K562 (cell line): ENCODE results near the gene AHI1.

Experiments
- EZH2 ChIP-seq: IDR thresholded peaks from 2 replicates; pipeline ENCODE4 v1.6.1; 2012; ENCODE audit warnings: low read depth, mild to moderate bottlenecking, inconsistent platforms, low read length, borderline replicate concordance
- TF ChIP-seq, protein P1 (sequence below): fragments of 200-800 bp; sonication (Bioruptor generic); IDR thresholded peaks from 2 replicates; pipeline ENCODE4 v1.6.1; 2016; ENCODE audit warnings: missing genetic modification characterization, missing compliant biosample characterization
- TF ChIP-seq, protein P2 (sequence below), 3 experiments: fragments of 200-800 bp in 1 of 3; fragments of 250-450 bp in 1 of 3; fragments of 450-650 bp in 1 of 3; sonication (Bioruptor Pico) in 1 of 3; sonication (Bioruptor generic) in 1 of 3; formaldehyde crosslinking in 1 of 3; IDR thresholded peaks; 2 replicates each; pipeline versions ENCODE4 v1.6.1 to v1.8.0; 2016 to 2022; ENCODE audit warnings: mild to moderate bottlenecking in 2 of 3, missing genetic modification characterization in 2 of 3, missing compliant biosample characterization in 1 of 3, moderate library complexity in 1 of 3
- TF ChIP-seq, protein P3 (sequence below): sonication (generic); formaldehyde crosslinking; IDR thresholded peaks from 2 replicates; pipeline ENCODE4 v1.8.1; 2022; ENCODE audit warnings: missing genetic modification reagents

DNA sequence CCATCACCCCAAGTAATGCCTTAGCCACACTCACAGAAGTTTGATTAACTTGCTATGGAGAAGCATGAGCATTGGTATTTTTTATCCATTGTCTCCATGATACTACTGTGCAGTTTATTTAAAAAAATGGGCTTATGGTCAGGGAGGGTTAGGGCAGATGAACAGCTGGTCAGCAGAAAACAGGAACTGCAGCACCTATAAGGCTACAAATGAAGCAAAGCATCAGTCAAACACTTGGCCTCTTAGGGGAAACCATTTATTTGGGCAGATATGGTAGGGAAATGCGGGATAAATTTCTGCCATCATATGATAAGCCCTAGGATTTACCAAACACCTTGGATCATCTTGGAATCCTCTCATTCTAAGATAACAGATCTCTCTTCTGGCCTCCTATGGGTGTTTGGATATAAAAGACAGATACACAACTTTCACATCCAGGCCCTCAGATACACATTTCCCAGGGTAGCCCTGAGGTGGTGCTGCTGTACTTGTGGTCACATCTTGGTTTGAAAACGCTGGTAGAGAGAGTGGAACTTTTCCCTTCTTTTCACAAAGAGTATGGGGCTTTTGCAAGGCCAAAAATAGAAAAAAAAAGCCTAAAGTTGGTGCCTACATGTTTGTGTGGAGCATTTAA is 42.8 kb upstream of the AHI1 start:
- TF ChIP-seq, protein P1, sequence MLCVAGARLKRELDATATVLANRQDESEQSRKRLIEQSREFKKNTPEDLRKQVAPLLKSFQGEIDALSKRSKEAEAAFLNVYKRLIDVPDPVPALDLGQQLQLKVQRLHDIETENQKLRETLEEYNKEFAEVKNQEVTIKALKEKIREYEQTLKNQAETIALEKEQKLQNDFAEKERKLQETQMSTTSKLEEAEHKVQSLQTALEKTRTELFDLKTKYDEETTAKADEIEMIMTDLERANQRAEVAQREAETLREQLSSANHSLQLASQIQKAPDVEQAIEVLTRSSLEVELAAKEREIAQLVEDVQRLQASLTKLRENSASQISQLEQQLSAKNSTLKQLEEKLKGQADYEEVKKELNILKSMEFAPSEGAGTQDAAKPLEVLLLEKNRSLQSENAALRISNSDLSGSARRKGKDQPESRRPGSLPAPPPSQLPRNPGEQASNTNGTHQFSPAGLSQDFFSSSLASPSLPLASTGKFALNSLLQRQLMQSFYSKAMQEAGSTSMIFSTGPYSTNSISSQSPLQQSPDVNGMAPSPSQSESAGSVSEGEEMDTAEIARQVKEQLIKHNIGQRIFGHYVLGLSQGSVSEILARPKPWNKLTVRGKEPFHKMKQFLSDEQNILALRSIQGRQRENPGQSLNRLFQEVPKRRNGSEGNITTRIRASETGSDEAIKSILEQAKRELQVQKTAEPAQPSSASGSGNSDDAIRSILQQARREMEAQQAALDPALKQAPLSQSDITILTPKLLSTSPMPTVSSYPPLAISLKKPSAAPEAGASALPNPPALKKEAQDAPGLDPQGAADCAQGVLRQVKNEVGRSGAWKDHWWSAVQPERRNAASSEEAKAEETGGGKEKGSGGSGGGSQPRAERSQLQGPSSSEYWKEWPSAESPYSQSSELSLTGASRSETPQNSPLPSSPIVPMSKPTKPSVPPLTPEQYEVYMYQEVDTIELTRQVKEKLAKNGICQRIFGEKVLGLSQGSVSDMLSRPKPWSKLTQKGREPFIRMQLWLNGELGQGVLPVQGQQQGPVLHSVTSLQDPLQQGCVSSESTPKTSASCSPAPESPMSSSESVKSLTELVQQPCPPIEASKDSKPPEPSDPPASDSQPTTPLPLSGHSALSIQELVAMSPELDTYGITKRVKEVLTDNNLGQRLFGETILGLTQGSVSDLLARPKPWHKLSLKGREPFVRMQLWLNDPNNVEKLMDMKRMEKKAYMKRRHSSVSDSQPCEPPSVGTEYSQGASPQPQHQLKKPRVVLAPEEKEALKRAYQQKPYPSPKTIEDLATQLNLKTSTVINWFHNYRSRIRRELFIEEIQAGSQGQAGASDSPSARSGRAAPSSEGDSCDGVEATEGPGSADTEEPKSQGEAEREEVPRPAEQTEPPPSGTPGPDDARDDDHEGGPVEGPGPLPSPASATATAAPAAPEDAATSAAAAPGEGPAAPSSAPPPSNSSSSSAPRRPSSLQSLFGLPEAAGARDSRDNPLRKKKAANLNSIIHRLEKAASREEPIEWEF = no peak
- TF ChIP-seq EZH2 = no peak
- TF ChIP-seq, protein P2, sequence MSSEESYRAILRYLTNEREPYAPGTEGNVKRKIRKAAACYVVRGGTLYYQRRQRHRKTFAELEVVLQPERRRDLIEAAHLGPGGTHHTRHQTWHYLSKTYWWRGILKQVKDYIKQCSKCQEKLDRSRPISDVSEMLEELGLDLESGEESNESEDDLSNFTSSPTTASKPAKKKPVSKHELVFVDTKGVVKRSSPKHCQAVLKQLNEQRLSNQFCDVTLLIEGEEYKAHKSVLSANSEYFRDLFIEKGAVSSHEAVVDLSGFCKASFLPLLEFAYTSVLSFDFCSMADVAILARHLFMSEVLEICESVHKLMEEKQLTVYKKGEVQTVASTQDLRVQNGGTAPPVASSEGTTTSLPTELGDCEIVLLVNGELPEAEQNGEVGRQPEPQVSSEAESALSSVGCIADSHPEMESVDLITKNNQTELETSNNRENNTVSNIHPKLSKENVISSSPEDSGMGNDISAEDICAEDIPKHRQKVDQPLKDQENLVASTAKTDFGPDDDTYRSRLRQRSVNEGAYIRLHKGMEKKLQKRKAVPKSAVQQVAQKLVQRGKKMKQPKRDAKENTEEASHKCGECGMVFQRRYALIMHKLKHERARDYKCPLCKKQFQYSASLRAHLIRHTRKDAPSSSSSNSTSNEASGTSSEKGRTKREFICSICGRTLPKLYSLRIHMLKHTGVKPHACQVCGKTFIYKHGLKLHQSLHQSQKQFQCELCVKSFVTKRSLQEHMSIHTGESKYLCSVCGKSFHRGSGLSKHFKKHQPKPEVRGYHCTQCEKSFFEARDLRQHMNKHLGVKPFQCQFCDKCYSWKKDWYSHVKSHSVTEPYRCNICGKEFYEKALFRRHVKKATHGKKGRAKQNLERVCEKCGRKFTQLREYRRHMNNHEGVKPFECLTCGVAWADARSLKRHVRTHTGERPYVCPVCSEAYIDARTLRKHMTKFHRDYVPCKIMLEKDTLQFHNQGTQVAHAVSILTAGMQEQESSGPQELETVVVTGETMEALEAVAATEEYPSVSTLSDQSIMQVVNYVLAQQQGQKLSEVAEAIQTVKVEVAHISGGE (CRISPR knock-in tag; IDR thresholded peaks at IDR 0.05) = no peak
- TF ChIP-seq, protein P3, sequence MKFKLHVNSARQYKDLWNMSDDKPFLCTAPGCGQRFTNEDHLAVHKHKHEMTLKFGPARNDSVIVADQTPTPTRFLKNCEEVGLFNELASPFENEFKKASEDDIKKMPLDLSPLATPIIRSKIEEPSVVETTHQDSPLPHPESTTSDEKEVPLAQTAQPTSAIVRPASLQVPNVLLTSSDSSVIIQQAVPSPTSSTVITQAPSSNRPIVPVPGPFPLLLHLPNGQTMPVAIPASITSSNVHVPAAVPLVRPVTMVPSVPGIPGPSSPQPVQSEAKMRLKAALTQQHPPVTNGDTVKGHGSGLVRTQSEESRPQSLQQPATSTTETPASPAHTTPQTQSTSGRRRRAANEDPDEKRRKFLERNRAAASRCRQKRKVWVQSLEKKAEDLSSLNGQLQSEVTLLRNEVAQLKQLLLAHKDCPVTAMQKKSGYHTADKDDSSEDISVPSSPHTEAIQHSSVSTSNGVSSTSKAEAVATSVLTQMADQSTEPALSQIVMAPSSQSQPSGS (CRISPR knock-in tag) = no peak
